Skeletal muscle satellite cell (primary cell): Measurements from ENCODE around the gene GABBR1.

ENCODE experiments used
- H3K27me3 ChIP-seq: 2 replicates; pipeline ENCODE4 v1.7.0; 2013; ENCODE audit warnings: low read length; ENCODE audit not compliant: control insufficient read depth, insufficient read depth
- H3K36me3 ChIP-seq: 2 replicates; pipeline ENCODE4 v1.7.0; 2013; ENCODE audit warnings: mild to moderate bottlenecking, control low read depth, low read length; ENCODE audit not compliant: insufficient read depth
- H3K4me1 ChIP-seq: 2 replicates; pipeline ENCODE4 v1.7.0; 2013; ENCODE audit warnings: low read length; ENCODE audit not compliant: control insufficient read depth, insufficient read depth
- H3K4me2 ChIP-seq: 2 replicates; pipeline ENCODE4 v1.7.0; 2013; ENCODE audit warnings: mild to moderate bottlenecking, low read length
- H3K4me3 ChIP-seq: 2 replicates; pipeline ENCODE4 v1.7.0; 2013; ENCODE audit warnings: low read length
- H3K9ac ChIP-seq: 2 replicates; pipeline ENCODE4 v1.7.0; 2013; ENCODE audit warnings: mild to moderate bottlenecking, low read depth, low read length, moderate library complexity
- H3K9me3 ChIP-seq: replicated peaks from 2 replicates; pipeline ENCODE4 v1.7.0; 2013; ENCODE audit warnings: mild to moderate bottlenecking, control low read depth, low read length

GABBR1 gene

GRCh38 chr6:29628419-29629281 is 4.3 kb downstream of the GABBR1 start:
- Histone ChIP-seq H3K4me3 (peak overlapping the region; percentile 74), H3K27me3 (no peaks in the 10 kb centered on the region), H3K36me3 (no peaks in the 10 kb centered on the region), H3K9ac (peak overlapping the region; percentile 77), H3K4me1 (peaks cover 23% of the 10 kb centered on the region), H3K9me3 (no peaks in the 10 kb centered on the region), H3K4me2 (peak overlapping the region; percentile 91)

GRCh38 chr6:29627755-29628418 is 5.1 kb downstream of the GABBR1 start:
- peaks cover 5% of the 10 kb centered on the region for H3K36me3 ChIP-seq
- H3K4me2 ChIP-seq: peak overlapping the region; percentile 94
- peak overlapping the region; percentile 80 for H3K9ac ChIP-seq
- peaks cover 19% of the 10 kb centered on the region for H3K4me1 ChIP-seq
- no peaks in the 10 kb centered on the region for H3K27me3 ChIP-seq
- H3K4me3 ChIP-seq: peak overlapping the region; percentile 78
- H3K9me3 ChIP-seq: no peaks in the 10 kb centered on the region

GRCh38 chr6:29626948-29627754 is 5.8 kb downstream of the GABBR1 start:
- Histone ChIP-seq H3K36me3 (peaks cover 13% of the 10 kb centered on the region), H3K9me3 (no peaks in the 10 kb centered on the region), H3K4me2 (peak overlapping the region; percentile 94), H3K9ac (peak overlapping the region; percentile 80), H3K27me3 (no peaks in the 10 kb centered on the region), H3K4me3 (peak overlapping the region; percentile 78), H3K4me1 (peaks cover 19% of the 10 kb centered on the region)

GRCh38 chr6:29625337-29625930 is 7.5 kb downstream of the GABBR1 start:
- no peak overlapping the region for H3K9ac ChIP-seq
- no peak overlapping the region for H3K4me2 ChIP-seq
- H3K27me3 ChIP-seq: no peaks in the 10 kb centered on the region
- peaks cover 28% of the 10 kb centered on the region for H3K36me3 ChIP-seq
- no peak overlapping the region for H3K4me3 ChIP-seq
- no peaks in the 10 kb centered on the region for H3K9me3 ChIP-seq
- peaks cover 10% of the 10 kb centered on the region for H3K4me1 ChIP-seq

GRCh38 chr6:29624520-29624961 is 8.4 kb downstream of the GABBR1 start:
- Histone ChIP-seq H3K27me3 (no peaks in the 10 kb centered on the region), H3K4me3 (no peak overlapping the region), H3K4me1 (peaks cover 8% of the 10 kb centered on the region), H3K4me2 (no peak overlapping the region), H3K9ac (no peak overlapping the region), H3K9me3 (no peaks in the 10 kb centered on the region), H3K36me3 (peaks cover 37% of the 10 kb centered on the region)

GRCh38 chr6:29620630-29621029 is 12.4 kb downstream of the GABBR1 start:
- H3K4me1 ChIP-seq: no peaks in the 10 kb centered on the region
- peaks cover 43% of the 10 kb centered on the region for H3K36me3 ChIP-seq

GRCh38 chr6:29619578-29620160 is 13.3 kb downstream of the GABBR1 start:
- Histone ChIP-seq H3K27me3 (no peaks in the 10 kb centered on the region), H3K4me2 (no peak overlapping the region), H3K4me3 (no peak overlapping the region), H3K9ac (no peak overlapping the region), H3K9me3 (no peaks in the 10 kb centered on the region), H3K36me3 (peaks cover 45% of the 10 kb centered on the region), H3K4me1 (no peaks in the 10 kb centered on the region)

More at GRCh38 chr6:29620630-29621029, 12.4 kb downstream of the GABBR1 start:
- Histone ChIP-seq H3K4me2 (no peak overlapping the region), H3K9me3 (no peaks in the 10 kb centered on the region), H3K27me3 (no peaks in the 10 kb centered on the region), H3K4me3 (no peak overlapping the region), H3K9ac (no peak overlapping the region)

- H3K36me3 ChIP-seq: peaks cover 55% of the 10 kb centered on the region
These were observed 15.0 kb downstream of the GABBR1 start for GRCh38 chr6:29617782-29618554.

GRCh38 chr6:29611426-29611825 is 21.6 kb downstream of the GABBR1 start:
- H3K4me1 ChIP-seq: no peaks in the 10 kb centered on the region
- H3K36me3 ChIP-seq: peaks cover 62% of the 10 kb centered on the region
- no peak overlapping the region for H3K4me3 ChIP-seq
- no peaks in the 10 kb centered on the region for H3K9me3 ChIP-seq
- no peak overlapping the region for H3K4me2 ChIP-seq
- no peak overlapping the region for H3K9ac ChIP-seq
- no peaks in the 10 kb centered on the region for H3K27me3 ChIP-seq

More at GRCh38 chr6:29617782-29618554, 15.0 kb downstream of the GABBR1 start:
- H3K27me3 ChIP-seq: no peaks in the 10 kb centered on the region
- H3K4me3 ChIP-seq: no peak overlapping the region
- H3K4me2 ChIP-seq: no peak overlapping the region
- H3K9me3 ChIP-seq: no peaks in the 10 kb centered on the region
- no peak overlapping the region for H3K9ac ChIP-seq
- H3K4me1 ChIP-seq: no peaks in the 10 kb centered on the region

GRCh38 chr6:29610540-29610939 is 22.4 kb downstream of the GABBR1 start:
- Histone ChIP-seq H3K9ac (no peak overlapping the region), H3K4me1 (no peaks in the 10 kb centered on the region), H3K4me2 (no peak overlapping the region), H3K9me3 (no peaks in the 10 kb centered on the region), H3K36me3 (peaks cover 71% of the 10 kb centered on the region), H3K27me3 (no peaks in the 10 kb centered on the region), H3K4me3 (no peak overlapping the region)
